SH-SY5Y (cell line): ENCODE measurements around the gene LINC01488.

ENCODE experiments used
- GATA2 ChIP-seq: IDR thresholded peaks from 2 replicates; pipeline ENCODE4 v1.6.1; 2011; ENCODE audit warnings: mild to moderate bottlenecking, low read depth, low read length
- GATA3 ChIP-seq: IDR thresholded peaks from 2 replicates; pipeline ENCODE4 v1.6.1; 2011; ENCODE audit warnings: low read depth, mild to moderate bottlenecking, low read length, moderate library complexity

GRCh38 chr11:69513196-69513595, 31.7 kb downstream of the LINC01488 start:
- TF ChIP-seq GATA3: no peak
- TF ChIP-seq GATA2: no peak
